ENCODE data around the gene ALKAL2. TPM values are rescaled to one million over a fixed set of nuclear protein-coding genes. Genes with fewer than 3 reads are reported as not detected.

Gene ALKAL2
- total RNA-seq, 1 experiment from 2014 or later, result not detected

GRCh38 chr2:317501-318424 lies 29.9 kb upstream of the ALKAL2 start:
- BruUV-seq (replicated peaks), result no TSS peak
- RAD21 ChIA-PET (ENCODE audit: low non-redundant PET in 1 of 2, low total read pairs in 2 of 2, uncharacterized antibody in 2 of 2, unreplicated experiment in 2 of 2), result no interaction called here
- Histone ChIP-seq H3K27me3 (ENCODE audit: insufficient read depth, low read length) (no peaks in the 10 kb centered on the region), H3K9ac (ENCODE audit: low read length) (no peak overlapping the region), H3K4me1 (ENCODE audit: control insufficient read depth in 1 of 2, insufficient read depth in 2 of 2, low read length in 2 of 2) (no peaks in the 10 kb centered on the region), H3K4me2 (ENCODE audit: low read length) (no peak overlapping the region), H3K9me2 (ENCODE audit: insufficient read depth) (no peaks in the 10 kb centered on the region), H3K9me3 (ENCODE audit: control insufficient read depth in 1 of 2, insufficient read depth in 1 of 2, low read depth in 1 of 2, low read length in 2 of 2) (no peaks in the 10 kb centered on the region), H3K27ac (ENCODE audit: low read depth, low read length) (no peak overlapping the region), H3K36me3 (ENCODE audit: control insufficient read depth in 1 of 2, insufficient read depth in 2 of 2, low read length in 2 of 2) (no peaks in the 10 kb centered on the region), H3K79me2 (ENCODE audit: insufficient read depth, low read length) (no peaks in the 10 kb centered on the region), H3K4me3 (replicated peaks in 1 of 2; ENCODE audit: low read depth in 1 of 2, low read length in 2 of 2) (no peak overlapping the region), H2AFZ (ENCODE audit: low read depth, low read length, poor library complexity, severe bottlenecking) (no peak overlapping the region), H4K20me1 (ENCODE audit: insufficient read depth) (no peaks in the 10 kb centered on the region)
- intact Hi-C loops (cut with micrococcal nuclease), result no loop called here
- DNase-seq (ENCODE audit: low read depth, low spot score), result no peak
- no peak for TF ChIP-seq JUND (IDR thresholded peaks at IDR 0.05)
- no peak for TF ChIP-seq TCF7L2 (IDR thresholded peaks at IDR 0.05; ENCODE audit: borderline replicate concordance, extremely low read depth, insufficient read depth, insufficient read length)
- no peak for TF ChIP-seq RAD21 (IDR thresholded peaks at IDR 0.05; ENCODE audit: low read depth)
- no peak for TF ChIP-seq ELF1 (IDR thresholded peaks at IDR 0.05; ENCODE audit: borderline replicate concordance, low read depth)
- CTCF ChIA-PET, result no interaction called here
- ATAC-seq, result no peak
- POLR2A ChIA-PET, result no interaction called here

GRCh38 chr2:316381-316780 lies 28.5 kb upstream of the ALKAL2 start:
- ChIA-PET RAD21 (ENCODE audit: low non-redundant PET in 1 of 2, low total read pairs in 2 of 2, uncharacterized antibody in 2 of 2, unreplicated experiment in 2 of 2) (no interaction called here), POLR2A (no interaction called here), CTCF (interaction anchor here (1.1 kb wide), 1 partner anchor 16 kb away, joined by 3 read pairs; no protein-coding TSS in a partner anchor)
- Histone ChIP-seq H3K27me3 (ENCODE audit: insufficient read depth, low read length) (no peaks in the 10 kb centered on the region), H3K79me2 (ENCODE audit: insufficient read depth, low read length) (no peaks in the 10 kb centered on the region), H3K9me3 (ENCODE audit: control insufficient read depth in 1 of 2, insufficient read depth in 1 of 2, low read depth in 1 of 2, low read length in 2 of 2) (no peaks in the 10 kb centered on the region), H3K9me2 (ENCODE audit: insufficient read depth) (no peaks in the 10 kb centered on the region), H3K4me3 (replicated peaks in 1 of 2; ENCODE audit: low read depth in 1 of 2, low read length in 2 of 2) (no peak overlapping the region), H3K9ac (ENCODE audit: low read length) (no peak overlapping the region), H3K4me1 (ENCODE audit: control insufficient read depth in 1 of 2, insufficient read depth in 2 of 2, low read length in 2 of 2) (no peaks in the 10 kb centered on the region), H3K4me2 (ENCODE audit: low read length) (no peak overlapping the region), H3K27ac (ENCODE audit: low read depth, low read length) (no peak overlapping the region), H4K20me1 (ENCODE audit: insufficient read depth) (no peaks in the 10 kb centered on the region), H2AFZ (ENCODE audit: low read depth, low read length, poor library complexity, severe bottlenecking) (no peak overlapping the region), H3K36me3 (ENCODE audit: control insufficient read depth in 1 of 2, insufficient read depth in 2 of 2, low read length in 2 of 2) (no peaks in the 10 kb centered on the region)
- no TSS peak for BruUV-seq (replicated peaks)
- intact Hi-C loops (cut with micrococcal nuclease), result no loop called here
- ATAC-seq, result no peak
- no peak for DNase-seq (ENCODE audit: low read depth, low spot score)
- no peak for TF ChIP-seq YY1 (IDR thresholded peaks at IDR 0.05; ENCODE audit: extremely low read depth, insufficient replicate concordance, low read depth, low read length)
- no peak for TF ChIP-seq EGR1 (IDR thresholded peaks at IDR 0.05; ENCODE audit: low read depth)
- TF ChIP-seq POLR2AphosphoS5 (IDR thresholded peaks at IDR 0.05; ENCODE audit: low read depth, low read length), result no peak
- TF ChIP-seq ATF3 (IDR thresholded peaks at IDR 0.05), result no peak
- TF ChIP-seq FOSL1 (IDR thresholded peaks at IDR 0.05; ENCODE audit: low read depth), result no peak
- TF ChIP-seq CTCF (IDR thresholded peaks at IDR 0.05 in 2 of 3, conservative IDR thresholded peaks at IDR 0.05 in 1 of 3; ENCODE audit: borderline replicate concordance in 1 of 3, insufficient read depth in 1 of 3, low read depth in 2 of 3, low read length in 2 of 3), result no peak
- TF ChIP-seq RAD21 (IDR thresholded peaks at IDR 0.05; ENCODE audit: low read depth), result no peak
- TF ChIP-seq JUND (IDR thresholded peaks at IDR 0.05), result no peak
- TF ChIP-seq POLR2A (IDR thresholded peaks at IDR 0.05; ENCODE audit: borderline replicate concordance, extremely low read depth, insufficient read depth, insufficient read length), result no peak
- TF ChIP-seq MAX (IDR thresholded peaks at IDR 0.05), result no peak
- no peak for TF ChIP-seq ZBTB33 (IDR thresholded peaks at IDR 0.05; ENCODE audit: extremely low read depth, insufficient replicate concordance, low read length)
- TF ChIP-seq TCF7L2 (IDR thresholded peaks at IDR 0.05; ENCODE audit: borderline replicate concordance, extremely low read depth, insufficient read depth, insufficient read length), result no peak
- no peak for TF ChIP-seq EZH2 (IDR thresholded peaks at IDR 0.05)
- TF ChIP-seq ZFX (IDR thresholded peaks at IDR 0.05), result no peak

All from HCT116 (cell line).